NCI-H774 (cell line): ENCODE data around the gene FKBP8.
"Not testable (repeated sequence)": the region's sequence is repeated elsewhere in the genome, so short reads cannot be mapped to it uniquely, and the experiment has no call there.

ENCODE experiments used
- DNase-seq: peaks from one replicate; lab custom pipeline; 2025; lab: John Stamatoyannopoulos, UW

Gene FKBP8

GRCh38 chr19:18542941-18543813 is at the start of gene FKBP8:
Gene FKBP8 (minus strand): TSS chr19:18543573. CDS start chr19:18541970, 1,603 bp downstream.
- DNase-seq: peak; percentile 86

GRCh38 chr19:18592732-18593131 is 49.4 kb upstream of the FKBP8 start:
- not testable (repeated sequence) for DNase-seq

- no peak for DNase-seq
These were observed 48.5 kb upstream of the FKBP8 start for GRCh38 chr19:18591735-18592385.

GRCh38 chr19:18590273-18591272 is 47.2 kb upstream of the FKBP8 start:
- DNase-seq: no peak

- DNase-seq: peak; percentile 27
These were observed 46.3 kb upstream of the FKBP8 start for GRCh38 chr19:18589380-18590272.

GRCh38 chr19:18588611-18589379 is 45.4 kb upstream of the FKBP8 start, which contains the start of gene REX1BD:
Gene REX1BD (plus strand): TSS chr19:18588798. CDS start chr19:18588802, 4 bp downstream.
- DNase-seq: peak; percentile 63

GRCh38 chr19:18587962-18588610 is 44.7 kb upstream of the FKBP8 start:
- DNase-seq: no peak

- DNase-seq: no peak
These were observed 44.2 kb upstream of the FKBP8 start for GRCh38 chr19:18587561-18587960.

- DNase-seq: no peak
These were observed 42.9 kb upstream of the FKBP8 start for GRCh38 chr19:18586306-18586705.

GRCh38 chr19:18580311-18580710 is 36.9 kb upstream of the FKBP8 start:
- no peak for DNase-seq

GRCh38 chr19:18577365-18577914 is 34.1 kb upstream of the FKBP8 start:
- DNase-seq: no peak

GRCh38 chr19:18576383-18576782 is 33.0 kb upstream of the FKBP8 start:
- no peak for DNase-seq

GRCh38 chr19:18574691-18575291 is 31.4 kb upstream of the FKBP8 start:
- no peak for DNase-seq

- peak; percentile 98 for DNase-seq
These were observed 28.4 kb upstream of the FKBP8 start, which contains the start of gene UBA52 for GRCh38 chr19:18571564-18572344. Gene UBA52 (plus strand): TSS chr19:18571857. CDS start chr19:18573301, 1,444 bp downstream.

- no peak for DNase-seq
These were observed 25.0 kb upstream of the FKBP8 start for GRCh38 chr19:18568367-18568766.

- no peak for DNase-seq
These were observed 23.6 kb upstream of the FKBP8 start for GRCh38 chr19:18566953-18567352.

GRCh38 chr19:18562086-18562485 is 18.7 kb upstream of the FKBP8 start:
- no peak for DNase-seq

- no peak for DNase-seq
These were observed 16.3 kb upstream of the FKBP8 start for GRCh38 chr19:18559685-18560084.
